HEK293T (cell line): ENCODE data around the gene HPCAL1.

Experiments
- CTCF ChIA-PET: fragments of 350-600 bp; formaldehyde crosslinking; extraction: SDS; loops from one replicate; lab custom pipeline; 2021; ENCODE audit warnings: antibody characterized with exemption, inconsistent platforms; lab: Yijun Ruan, JAX
- POLR2A ChIA-PET: fragments of 350-600 bp; formaldehyde crosslinking; extraction: SDS; loops from one replicate; lab custom pipeline; 2020; ENCODE audit warnings: antibody characterized with exemption, inconsistent platforms; lab: Yijun Ruan, JAX
- DNase-seq: peaks from one replicate; pipeline ENCODE4 v3.0.0; 2012; ENCODE audit warnings: mixed read lengths; ENCODE audit errors: extremely low spot score
- ARNT ChIP-seq: fragments of 450-650 bp; IDR thresholded peaks from 2 replicates; pipeline ENCODE4 v1.6.1; 2017; ENCODE audit warnings: mild to moderate bottlenecking
- BHLHE40 ChIP-seq: fragments of 450-650 bp; IDR thresholded peaks from 2 replicates; pipeline ENCODE4 v1.6.1; 2016; ENCODE audit warnings: mild to moderate bottlenecking, moderate library complexity, borderline replicate concordance
- CTBP1 ChIP-seq: fragments of 450-650 bp; IDR thresholded peaks from 2 replicates; pipeline ENCODE4 v1.6.1; 2016; ENCODE audit warnings: borderline replicate concordance
- ELF4 ChIP-seq: fragments of 450-650 bp; IDR thresholded peaks from 2 replicates; pipeline ENCODE4 v1.6.1; 2017; ENCODE audit warnings: antibody characterized with exemption
- FOXA1 ChIP-seq: fragments of 450-650 bp; IDR thresholded peaks from 2 replicates; pipeline ENCODE4 v1.6.1; 2016; ENCODE audit warnings: mild to moderate bottlenecking
- FOXK2 ChIP-seq: fragments of 450-650 bp; IDR thresholded peaks from 2 replicates; pipeline ENCODE4 v1.6.1; 2016; ENCODE audit warnings: mild to moderate bottlenecking
- FOXM1 ChIP-seq: fragments of 450-650 bp; IDR thresholded peaks from 2 replicates; pipeline ENCODE4 v1.6.1; 2017; ENCODE audit warnings: mild to moderate bottlenecking, borderline replicate concordance
- HDGF ChIP-seq: fragments of 450-650 bp; IDR thresholded peaks from 2 replicates; pipeline ENCODE4 v1.6.1; 2017; ENCODE audit warnings: antibody characterized with exemption, borderline replicate concordance
- L3MBTL2 ChIP-seq: fragments of 450-650 bp; conservative IDR thresholded peaks from 2 replicates; pipeline ENCODE4 v1.6.1; 2016; ENCODE audit warnings: mild to moderate bottlenecking
- LEF1 ChIP-seq: fragments of 450-650 bp; IDR thresholded peaks from 2 replicates; pipeline ENCODE4 v1.6.1; 2017; ENCODE audit warnings: mild to moderate bottlenecking, borderline replicate concordance
- NFRKB ChIP-seq: fragments of 450-650 bp; IDR thresholded peaks from 2 replicates; pipeline ENCODE4 v1.6.1; 2016; ENCODE audit warnings: mild to moderate bottlenecking, moderate library complexity
- PKNOX1 ChIP-seq: fragments of 450-650 bp; IDR thresholded peaks from 2 replicates; pipeline ENCODE4 v1.6.1; 2016
- SP1 ChIP-seq: fragments of 450-650 bp; IDR thresholded peaks from 2 replicates; pipeline ENCODE4 v1.6.1; 2017
- SUZ12 ChIP-seq: fragments of 450-650 bp; IDR thresholded peaks from 2 replicates; pipeline ENCODE4 v1.6.1; 2016; ENCODE audit warnings: mild to moderate bottlenecking
- TARDBP ChIP-seq: fragments of 450-650 bp; IDR thresholded peaks from 2 replicates; pipeline ENCODE4 v1.6.1; 2016
- ZNF384 ChIP-seq: fragments of 450-650 bp; IDR thresholded peaks from 2 replicates; pipeline ENCODE4 v1.6.1; 2016

HPCAL1 gene

GRCh38 chr2:10326151-10326616, 23.5 kb downstream of the HPCAL1 start:
- TF ChIP-seq FOXK2 (no peak), SUZ12 (no peak), FOXM1 (no peak), SP1 (no peak), NFRKB (no peak), L3MBTL2 (no peak), HDGF (no peak), ZNF384 (no peak), TARDBP (no peak), FOXA1 (no peak), PKNOX1 (no peak)
- CTCF ChIA-PET = no interaction called here
- no peak for DNase-seq
- POLR2A ChIA-PET = no interaction called here

GRCh38 chr2:10326707-10327594, 24.2 kb downstream of the HPCAL1 start:
- CTCF ChIA-PET = interaction anchor here (0.5 kb wide), 1 partner anchor 104 kb away, joined by 3 read pairs; no protein-coding TSS in a partner anchor
- DNase-seq = no peak
- TF ChIP-seq CTBP1 (no peak), HDGF (no peak), FOXM1 (no peak), LEF1 (no peak), NFRKB (no peak), L3MBTL2 (no peak), BHLHE40 (no peak), PKNOX1 (no peak), ZNF384 (no peak), SUZ12 (no peak), FOXA1 (no peak), ARNT (no peak), ELF4 (no peak), TARDBP (no peak)
- POLR2A ChIA-PET = no interaction called here

GRCh38 chr2:10327896-10328669, 25.4 kb downstream of the HPCAL1 start:
- CTCF ChIA-PET = interaction anchor here (0.6 kb wide), 1 partner anchor 50 kb away, joined by 3 read pairs; no protein-coding TSS in a partner anchor
- DNase-seq = no peak
- POLR2A ChIA-PET = no interaction called here
- TF ChIP-seq CTBP1 (no peak), SUZ12 (no peak), FOXK2 (no peak), PKNOX1 (no peak), ELF4 (no peak), FOXM1 (no peak), BHLHE40 (no peak), SP1 (no peak), LEF1 (no peak), TARDBP (no peak), HDGF (no peak), ARNT (no peak), NFRKB (no peak), L3MBTL2 (no peak), ZNF384 (no peak), FOXA1 (no peak)

- no peak for TF ChIP-seq TARDBP
- TF ChIP-seq ARNT = no peak
- TF ChIP-seq ZNF384 = no peak
- no peak for TF ChIP-seq FOXK2
- no peak for TF ChIP-seq LEF1
- TF ChIP-seq ELF4 = no peak
- no peak for TF ChIP-seq SP1
- no peak for TF ChIP-seq HDGF
- no peak for TF ChIP-seq BHLHE40
- ChIA-PET POLR2A (no interaction called here), CTCF (interaction anchor here (0.6 kb wide), 1 partner anchor 51 kb away, joined by 3 read pairs; no protein-coding TSS in a partner anchor)
- no peak for DNase-seq
These were observed 26.2 kb downstream of the HPCAL1 start for GRCh38 chr2:10328670-10329579.

- ChIA-PET CTCF (no interaction called here), POLR2A (no interaction called here)
- no peak for TF ChIP-seq FOXK2
- TF ChIP-seq SUZ12 = no peak
- no peak for TF ChIP-seq L3MBTL2
- TF ChIP-seq HDGF = no peak
- no peak for TF ChIP-seq ZNF384
- no peak for TF ChIP-seq ARNT
- no peak for TF ChIP-seq TARDBP
- no peak for TF ChIP-seq PKNOX1
- TF ChIP-seq LEF1 = no peak
- DNase-seq = no peak
These were observed 26.8 kb downstream of the HPCAL1 start for GRCh38 chr2:10329580-10329879.
